Right lung (tissue), 5 donors: ENCODE measurements around the gene TMOD3. TPM values are rescaled to one million over a fixed set of nuclear protein-coding genes. Genes with fewer than 3 reads are reported as not detected.

ENCODE experiments used
- DNase-seq, 2 donors: peaks; one replicate each; pipeline ENCODE4 v3.0.0-alpha.2; 2013
- polyA plus RNA-seq, 5 donors: library from polyadenylated mRNA; unstranded; fragments of 120-200 nt; gene quantifications; one replicate each; pipeline versions ENCODE4 v1.2.1 to v1.2.3, GENCODE V29; 2013; ENCODE audit warnings: inconsistent platforms in 1 of 5, low replicate concordance in 1 of 5; ENCODE audit not compliant: insufficient read length in 5 of 5, insufficient read depth in 1 of 5

The TMOD3 gene
- polyA plus RNA-seq, 5 donors: 49.0 to 79.5 (median 73.7) TPM

DNA sequence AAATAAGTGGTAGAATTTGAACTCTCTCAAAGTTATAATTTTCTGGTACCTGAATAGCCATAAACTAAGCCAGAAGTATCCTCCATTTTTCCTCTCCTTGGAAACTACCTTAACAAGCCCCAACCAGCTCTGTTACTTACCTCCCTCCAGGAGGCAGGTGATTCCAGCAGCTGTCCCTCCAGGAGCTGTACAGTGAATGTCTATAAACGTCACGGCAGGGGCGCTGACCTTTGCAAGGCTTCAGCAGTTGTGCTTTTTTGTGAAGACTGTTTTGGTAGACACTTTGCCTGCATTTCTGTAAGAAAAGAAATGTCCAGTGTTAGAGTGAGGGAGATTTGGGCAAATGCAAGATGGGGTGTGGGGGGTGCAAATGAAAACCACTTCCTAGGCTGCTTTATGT is 75.0 kb downstream of the TMOD3 start:
- no peak for DNase-seq

DNA sequence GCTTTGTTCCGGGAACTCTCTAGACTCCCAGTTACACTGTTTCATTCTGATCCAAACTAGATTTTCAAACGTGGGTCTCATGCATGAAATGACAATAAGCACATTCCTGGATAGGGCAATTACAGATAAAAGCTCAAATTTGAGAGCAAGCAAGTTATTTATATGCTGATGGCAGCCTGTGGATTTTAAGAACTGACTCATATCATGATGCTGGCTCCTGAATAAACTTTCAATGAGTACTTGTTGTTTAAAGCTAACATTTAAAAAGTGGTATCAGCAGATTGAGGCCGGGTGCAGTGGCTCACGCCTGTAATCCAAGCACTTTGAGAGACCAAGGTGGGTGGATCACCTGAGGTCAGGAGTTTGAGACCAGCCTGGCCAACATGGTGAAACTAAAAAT is 75.5 kb downstream of the TMOD3 start:
- no peak for DNase-seq

DNA sequence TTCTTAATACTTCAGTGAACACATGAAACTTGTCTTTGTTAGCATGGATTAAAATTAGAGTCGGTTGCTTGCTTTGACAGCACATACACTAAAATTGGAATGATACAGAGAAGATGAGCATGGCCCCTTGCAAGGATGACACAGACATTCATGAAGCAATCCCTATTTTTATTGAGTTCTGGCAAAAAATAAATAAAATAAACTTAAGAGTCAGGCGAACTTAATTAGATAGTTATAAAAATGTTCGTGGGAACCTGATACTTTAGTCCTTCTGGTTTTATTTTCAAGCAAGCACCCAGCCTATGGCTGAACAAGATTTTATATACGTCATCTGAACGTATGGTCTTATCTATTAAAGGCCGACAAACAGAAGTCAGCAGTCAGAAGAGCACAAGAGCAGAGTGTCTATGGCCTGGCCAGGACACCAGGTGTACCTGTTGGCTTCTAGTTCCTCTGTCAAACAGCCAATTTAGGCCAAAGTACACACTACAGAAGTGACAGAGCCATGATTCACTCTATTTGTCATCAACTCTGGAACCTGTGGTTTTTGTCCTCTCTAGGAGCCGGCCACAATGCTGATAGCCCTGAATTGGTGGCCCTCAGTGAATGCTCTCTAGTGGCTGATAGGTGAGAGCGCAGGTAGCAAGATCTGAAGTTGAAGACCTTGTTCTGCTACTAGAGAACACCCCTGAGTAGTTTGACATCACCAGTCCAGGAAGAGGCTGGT is 77.8 kb downstream of the TMOD3 start:
- no peak for DNase-seq

DNA sequence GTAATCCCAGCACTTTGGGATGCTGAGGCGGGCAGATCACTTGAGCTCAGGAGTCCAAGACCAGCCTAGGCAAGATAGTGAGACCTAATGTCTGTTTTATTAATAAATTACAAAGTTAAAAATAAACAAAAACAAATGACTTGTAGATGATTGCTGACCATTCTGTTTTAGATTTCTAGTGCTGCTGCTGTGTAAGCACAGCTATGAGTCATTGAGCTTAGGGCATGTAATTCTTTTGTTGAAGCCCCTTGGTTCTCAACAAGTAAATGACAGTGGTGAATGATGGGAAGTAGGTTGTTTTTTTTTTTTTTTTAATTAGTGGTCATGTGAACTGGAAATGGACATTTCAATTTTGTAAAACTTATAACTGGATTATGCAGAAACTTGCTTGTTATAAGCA is 78.9 kb downstream of the TMOD3 start:
- no peak for DNase-seq

DNA sequence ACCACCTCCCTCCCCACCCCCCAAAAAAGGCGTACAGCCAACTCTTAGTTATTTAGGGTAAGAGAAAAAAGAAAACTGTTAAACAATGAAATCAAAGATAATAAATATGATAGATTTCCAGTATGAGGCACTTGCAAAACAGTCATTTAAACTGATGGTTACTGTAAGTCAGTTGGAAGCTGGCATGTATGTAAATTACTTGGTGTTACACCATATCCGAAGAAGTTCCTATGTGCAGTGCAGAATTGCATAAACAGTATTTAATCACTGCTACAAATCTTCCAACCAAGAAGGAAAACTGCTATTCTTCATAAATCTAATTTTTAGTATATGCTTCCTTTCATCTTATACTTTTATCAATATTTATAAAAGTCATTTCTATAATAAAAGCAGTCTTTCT is 80.1 kb downstream of the TMOD3 start:
- no peak for DNase-seq

DNA sequence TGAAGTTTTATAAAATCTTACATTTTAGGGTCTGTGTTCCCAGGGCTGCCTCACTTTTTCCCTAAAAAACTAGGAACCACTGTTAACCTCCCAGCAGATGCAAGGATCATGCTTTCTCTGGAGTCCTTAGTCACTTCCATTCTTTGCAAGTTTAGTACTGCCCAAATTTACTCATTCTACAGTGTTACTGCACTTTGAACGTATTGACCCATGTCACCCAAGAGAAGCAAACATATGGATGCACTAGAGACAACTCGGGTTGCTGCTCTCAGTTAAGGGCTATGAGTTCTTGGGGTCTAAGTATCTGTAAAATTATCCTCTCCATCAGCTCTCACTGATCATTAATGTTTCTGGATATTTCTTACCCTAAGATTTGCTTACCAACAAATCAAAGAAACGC is 83.1 kb downstream of the TMOD3 start:
- DNase-seq: no peak

DNA sequence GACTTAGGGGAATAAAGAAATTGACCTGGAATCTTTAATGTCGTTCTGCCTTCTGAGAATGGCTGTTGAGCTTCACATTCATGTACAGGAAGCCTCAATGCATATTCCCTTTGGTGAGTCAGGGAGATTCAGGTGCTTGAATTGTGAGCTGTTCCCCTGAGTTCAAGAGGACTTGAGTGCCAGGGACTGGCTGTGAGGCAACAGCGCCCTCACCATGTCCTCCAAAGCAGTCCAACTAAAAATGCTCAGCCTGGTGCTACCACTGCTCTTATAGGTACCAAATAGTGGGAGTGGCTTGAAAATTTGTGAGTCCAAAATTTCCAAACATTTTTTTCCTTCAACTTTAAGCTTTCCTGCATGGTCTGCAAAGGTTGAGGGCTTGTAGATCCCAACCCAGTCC is 88.0 kb downstream of the TMOD3 start:
- DNase-seq: peak in 1 of 2 donors; percentile 8

DNA sequence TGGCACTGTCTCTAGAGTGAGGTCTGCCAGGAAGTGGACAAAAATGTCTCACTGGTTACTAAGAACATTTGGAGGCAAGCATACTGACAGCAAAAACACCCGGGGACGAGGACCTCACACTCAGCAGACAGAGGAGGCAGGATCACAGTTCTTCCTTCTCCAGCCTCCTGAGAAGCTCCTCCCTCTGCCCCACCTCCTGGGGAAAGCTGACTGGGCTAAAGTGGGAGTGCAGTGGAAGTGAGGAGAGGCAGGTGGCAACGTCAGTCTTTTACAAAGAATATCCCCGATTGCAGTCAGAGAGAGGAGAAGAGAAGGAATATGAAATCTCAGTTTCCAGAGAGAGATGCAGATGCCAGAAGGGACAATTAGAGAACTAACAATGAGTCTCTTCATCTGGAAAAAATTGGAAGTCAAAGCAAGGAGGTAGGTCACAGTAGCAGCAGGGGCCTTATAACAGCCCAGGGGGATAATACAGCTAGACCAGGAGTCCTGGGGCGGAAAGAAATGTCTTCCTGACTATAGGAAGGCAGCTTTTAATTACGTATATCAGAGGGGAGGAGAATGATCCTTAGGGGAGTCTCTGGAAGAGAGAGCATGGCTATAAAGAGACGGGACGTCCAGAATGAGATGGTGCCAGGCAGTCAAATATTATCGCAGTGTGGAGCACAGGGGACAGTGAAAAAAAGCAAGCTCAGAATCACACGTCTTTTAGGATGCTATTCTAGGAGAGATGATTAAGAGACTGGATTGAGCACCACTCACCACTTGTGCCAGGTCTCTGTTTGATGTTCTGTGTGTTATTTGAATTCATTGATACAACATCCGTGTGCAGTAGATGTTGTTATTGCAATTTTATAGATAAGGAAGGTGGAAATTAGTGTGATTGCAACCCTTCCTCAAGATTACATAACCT is 95.0 kb downstream of the TMOD3 start:
- DNase-seq: no peak

DNA sequence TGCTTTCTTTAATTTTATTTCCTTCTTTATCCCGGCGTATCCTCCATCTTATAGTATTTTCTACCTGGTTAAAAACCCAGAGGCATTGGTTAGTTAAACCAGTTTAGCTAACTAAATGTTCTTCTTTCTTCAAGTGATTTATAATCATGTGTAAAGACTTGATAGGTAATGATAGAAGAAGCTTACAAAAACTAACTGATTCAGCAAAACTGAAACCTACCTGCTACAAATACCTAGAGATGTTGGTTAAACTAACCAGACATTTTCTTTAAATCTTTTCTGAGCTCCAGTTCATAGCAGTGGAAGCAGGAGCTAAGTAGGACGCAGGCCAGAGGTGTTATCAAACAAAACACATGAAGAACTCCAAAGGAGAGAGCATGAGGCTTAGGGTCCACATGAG is 97.4 kb downstream of the TMOD3 start:
- DNase-seq: no peak

DNA sequence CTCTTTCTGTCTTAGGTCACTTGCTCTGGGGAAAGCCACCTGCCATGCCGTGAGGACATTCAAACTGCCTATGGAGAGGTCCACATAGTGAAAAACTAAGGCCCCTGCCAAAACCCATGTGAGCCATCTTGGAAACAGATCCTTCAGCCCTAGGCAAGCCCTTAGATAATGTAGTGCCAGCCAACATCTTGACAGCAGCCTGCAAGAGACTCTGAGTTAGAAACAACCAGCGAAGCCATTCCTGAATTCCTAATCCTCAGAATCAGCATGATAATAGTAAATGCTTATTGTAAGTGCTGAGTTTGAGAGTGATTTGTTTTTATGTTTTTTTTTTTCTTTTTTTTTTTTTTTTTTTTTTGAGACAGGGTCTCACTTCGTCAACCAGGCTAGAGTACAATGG is 101.6 kb downstream of the TMOD3 start:
- no peak for DNase-seq

DNA sequence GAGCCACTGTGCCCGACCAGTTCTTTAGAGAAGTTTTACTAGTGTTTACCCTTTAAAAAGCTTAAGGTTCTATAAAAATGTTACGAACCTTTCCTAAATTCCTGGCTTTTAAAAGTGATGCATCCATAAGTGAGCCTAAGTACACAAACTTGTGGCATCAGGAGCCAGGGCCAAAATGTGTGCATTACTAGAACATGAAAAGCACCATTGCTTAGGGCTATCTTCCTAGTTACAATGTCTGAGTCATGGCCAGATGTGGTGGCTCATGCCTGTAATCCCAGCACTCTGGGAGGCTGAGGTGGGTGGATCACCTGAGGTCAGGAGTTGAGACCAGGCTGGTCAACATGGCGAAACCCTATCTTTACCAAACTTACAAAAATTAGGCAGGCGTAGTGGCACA is 102.2 kb downstream of the TMOD3 start:
- DNase-seq: no peak

DNA sequence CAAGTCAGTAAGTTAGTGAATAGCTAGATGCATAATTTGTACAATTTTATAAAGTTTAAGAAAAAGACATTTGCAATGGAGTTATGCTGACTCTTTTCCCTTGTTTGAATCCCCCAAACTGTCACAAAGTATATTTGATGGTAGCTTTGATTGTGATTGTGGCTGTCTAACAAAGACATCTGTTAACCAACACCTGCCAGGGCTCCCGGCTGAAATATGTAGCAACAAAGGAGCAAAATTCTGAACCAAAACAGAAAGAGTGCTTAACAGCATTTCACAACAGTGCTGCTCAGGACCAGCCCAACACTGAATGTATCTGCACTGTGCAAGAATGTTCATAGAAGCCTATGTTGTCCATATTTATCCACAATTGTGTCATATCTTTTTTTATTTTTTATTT is 102.7 kb downstream of the TMOD3 start:
- no peak for DNase-seq

DNA sequence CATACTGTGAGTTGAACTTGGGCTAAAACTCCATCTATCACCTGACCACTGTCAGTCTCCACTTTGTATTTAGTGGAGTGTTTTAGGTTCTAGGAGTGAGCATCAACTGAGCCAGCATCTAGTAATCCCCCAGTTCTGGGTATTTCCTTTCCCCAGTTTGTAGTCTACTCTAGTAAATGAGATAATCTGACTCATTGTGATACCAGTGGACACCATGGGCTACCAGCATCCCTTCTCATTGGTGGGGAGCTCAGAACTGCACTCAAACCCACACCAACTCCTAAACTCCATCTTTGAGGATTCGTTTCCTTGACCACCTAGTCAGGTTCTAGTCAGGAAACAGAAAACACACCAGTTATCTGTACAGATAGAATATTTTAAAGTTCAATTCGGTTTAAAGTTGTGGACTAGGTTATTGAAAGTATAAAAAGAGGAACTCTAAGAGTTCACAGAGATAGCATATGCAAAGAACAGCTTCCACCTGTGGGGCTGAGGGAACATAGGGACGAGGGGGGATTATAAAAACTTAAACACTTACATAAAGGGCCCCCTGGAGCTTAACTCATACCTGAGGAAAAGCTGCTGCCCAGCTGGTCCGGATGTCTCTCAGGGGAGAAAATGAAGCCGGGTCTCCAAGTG is 106.1 kb downstream of the TMOD3 start:
- DNase-seq: no peak

DNA sequence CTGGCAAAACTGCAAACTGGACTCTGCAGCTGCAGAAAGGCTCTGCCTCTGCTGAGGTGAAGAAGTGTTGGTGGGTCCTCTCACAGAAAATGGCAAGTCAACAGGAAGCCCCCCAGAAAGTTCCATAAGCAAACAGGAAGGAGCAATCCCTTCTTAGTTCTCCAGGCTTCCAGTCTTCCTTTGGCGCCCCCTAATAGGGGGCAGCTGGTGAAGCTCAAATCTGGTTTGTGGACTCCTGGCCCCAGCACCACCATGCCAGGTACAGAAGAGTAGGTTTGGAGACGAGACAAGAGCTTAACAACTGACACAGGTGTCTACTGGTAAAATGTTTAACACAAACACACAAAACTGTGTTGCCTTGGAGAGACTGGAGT is 106.6 kb downstream of the TMOD3 start:
- DNase-seq: no peak

DNA sequence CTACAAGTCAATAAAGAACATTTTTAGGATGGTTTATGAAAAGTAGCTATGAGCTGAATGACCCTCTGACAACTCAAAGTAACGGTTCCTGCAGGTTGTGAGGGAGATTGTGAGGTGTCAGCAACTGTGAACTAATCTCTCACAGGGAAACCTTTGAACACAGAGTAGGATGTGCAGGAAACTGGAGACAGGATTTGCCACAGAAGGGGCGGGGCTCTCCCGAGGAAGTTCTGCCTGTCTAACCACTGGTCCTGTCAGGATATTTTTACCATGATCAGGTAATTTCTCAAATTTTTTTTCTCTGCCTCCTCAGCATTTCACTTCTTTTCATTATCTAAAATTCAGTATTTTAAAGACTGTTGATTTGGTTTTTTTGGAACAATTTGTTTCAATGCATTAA is 108.8 kb downstream of the TMOD3 start:
- DNase-seq: no peak

DNA sequence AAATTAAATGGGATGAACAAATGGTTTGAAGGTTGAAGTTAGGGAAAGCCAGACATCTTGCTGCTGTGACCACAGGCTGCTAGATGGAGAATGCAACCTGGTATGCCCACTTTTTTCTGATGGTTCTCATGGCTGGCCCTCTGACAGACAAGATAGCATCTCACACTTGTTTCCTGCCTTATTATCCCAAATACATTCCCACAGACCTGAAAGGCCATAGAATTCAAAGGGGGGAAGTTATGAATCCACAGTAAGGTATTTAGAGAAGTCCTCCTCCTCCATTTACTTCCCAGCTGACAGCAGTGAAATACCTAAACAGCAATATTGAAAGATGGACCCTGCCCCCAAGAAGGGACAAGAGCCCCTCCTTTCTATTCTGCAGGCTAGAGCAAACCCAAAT is 109.8 kb downstream of the TMOD3 start:
- DNase-seq: no peak

DNA sequence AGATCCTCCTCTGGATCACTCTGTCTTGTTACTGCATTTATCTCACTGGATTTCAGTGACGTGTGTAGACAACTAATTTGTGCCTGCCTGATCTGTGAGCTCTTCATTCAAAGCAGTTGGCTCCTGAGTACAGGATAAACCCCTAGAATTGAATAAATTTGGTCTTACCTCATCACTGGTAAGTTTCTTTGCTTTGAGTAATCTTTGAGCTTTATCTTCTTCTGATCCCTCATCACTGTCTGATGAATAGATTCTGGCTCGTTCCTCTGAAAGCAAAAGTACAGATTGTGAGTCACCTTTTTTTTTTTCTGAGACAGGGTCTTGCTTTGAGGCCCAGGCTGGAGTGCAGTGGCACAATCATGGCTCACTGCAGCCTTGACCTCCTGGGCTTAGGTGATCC is 117.7 kb downstream of the TMOD3 start:
- no peak for DNase-seq

DNA sequence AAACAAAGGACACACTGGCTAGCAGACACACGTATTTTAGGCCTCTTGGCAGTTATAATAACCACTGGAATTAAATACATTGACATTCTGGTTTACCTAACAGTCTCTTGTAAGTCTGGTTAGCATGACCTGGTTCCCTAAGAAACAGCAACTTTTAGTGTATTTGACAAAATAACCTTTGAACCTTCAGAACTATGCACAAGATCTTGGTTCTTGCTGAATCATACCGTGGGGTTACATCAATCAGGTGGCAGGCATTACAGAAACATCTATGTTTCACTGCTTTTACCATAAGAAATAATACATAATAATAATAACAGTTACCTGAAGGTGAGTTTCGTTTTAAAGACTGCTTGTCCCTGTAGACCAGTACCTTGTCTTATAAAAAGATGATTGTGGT is 123.4 kb downstream of the TMOD3 start:
- DNase-seq: no peak

DNA sequence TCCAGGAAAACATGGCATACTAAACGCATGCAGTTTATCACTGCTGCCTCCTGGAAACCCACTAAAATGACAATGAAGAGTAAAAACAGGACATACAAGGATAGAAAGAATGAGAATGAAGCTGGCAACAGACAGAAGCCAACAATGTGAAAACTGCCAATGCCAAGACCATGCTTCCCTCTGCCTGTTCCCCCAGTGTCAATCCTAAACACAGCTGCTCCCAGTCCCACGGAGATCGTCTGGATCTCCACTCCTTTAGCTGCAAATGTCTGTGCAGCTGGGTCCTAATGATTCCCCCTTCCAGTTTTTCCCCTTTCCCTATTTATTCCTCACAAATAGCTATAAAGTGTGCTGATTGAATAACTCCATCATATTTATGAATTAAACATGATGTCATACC is 126.1 kb downstream of the TMOD3 start:
- DNase-seq: no peak
